GM23248 (cell line): ENCODE measurements around the gene DNAJC7. TPM values are rescaled to one million over a fixed set of nuclear protein-coding genes. Genes with fewer than 3 reads are reported as not detected.

Source experiments
- DNase-seq: peaks from one replicate; pipeline ENCODE4 v3.0.0-alpha.2; 2015
- H2AFZ ChIP-seq: fragments of 200-600 bp; sonication (generic); 2 replicates; pipeline ENCODE4 v1.6.1; 2016; ENCODE audit warnings: antibody characterized with exemption
- H3F3A ChIP-seq: fragments of 200-600 bp; sonication (generic); 2 replicates; pipeline ENCODE4 v1.6.1; 2016; ENCODE audit warnings: mild to moderate bottlenecking, antibody characterized with exemption, mixed run types; ENCODE audit not compliant: insufficient read depth
- H3K27ac ChIP-seq: fragments of 200-600 bp; sonication (generic); 2 replicates; pipeline ENCODE4 v1.5.1; 2016; ENCODE audit warnings: mild to moderate bottlenecking
- H3K27me3 ChIP-seq: fragments of 200-600 bp; sonication (generic); replicated peaks from 2 replicates; pipeline ENCODE4 v1.6.1; 2016; ENCODE audit warnings: mild to moderate bottlenecking; ENCODE audit not compliant: insufficient read depth
- H3K36me3 ChIP-seq: fragments of 200-600 bp; sonication (generic); 2 replicates; pipeline ENCODE4 v1.6.1; 2016; ENCODE audit warnings: low read depth, mild to moderate bottlenecking
- H3K4me1 ChIP-seq: fragments of 200-600 bp; sonication (generic); 2 replicates; pipeline ENCODE4 v1.6.1; 2016; ENCODE audit warnings: mild to moderate bottlenecking; ENCODE audit not compliant: insufficient read depth
- H3K4me2 ChIP-seq: fragments of 200-600 bp; sonication (generic); one replicate; pipeline ENCODE4 v1.6.1; 2016; ENCODE audit warnings: mild to moderate bottlenecking; ENCODE audit not compliant: unreplicated experiment
- H3K4me3 ChIP-seq: fragments of 200-600 bp; sonication (generic); 2 replicates; pipeline ENCODE4 v1.5.1; 2016; ENCODE audit warnings: mild to moderate bottlenecking
- H3K79me2 ChIP-seq: fragments of 200-600 bp; sonication (generic); 2 replicates; pipeline ENCODE4 v1.6.1; 2016; ENCODE audit warnings: mild to moderate bottlenecking; ENCODE audit not compliant: insufficient read depth
- H3K9ac ChIP-seq: fragments of 200-600 bp; sonication (generic); 2 replicates; pipeline ENCODE4 v1.6.1; 2016; ENCODE audit warnings: mild to moderate bottlenecking
- H3K9me2 ChIP-seq: fragments of 200-600 bp; sonication (generic); 2 replicates; pipeline ENCODE4 v1.6.1; 2016; ENCODE audit warnings: mixed run types, mild to moderate bottlenecking, moderate library complexity; ENCODE audit not compliant: insufficient read depth
- H3K9me3 ChIP-seq: fragments of 200-600 bp; sonication (generic); one replicate; pipeline ENCODE4 v1.6.1; 2017; ENCODE audit warnings: low read depth
- H4K20me1 ChIP-seq: fragments of 200-600 bp; sonication (generic); 2 replicates; pipeline ENCODE4 v1.6.0; 2016; ENCODE audit not compliant: insufficient read depth
- EZH2 ChIP-seq: fragments of 200-600 bp; sonication (generic); IDR thresholded peaks from 2 replicates; pipeline ENCODE4 v1.6.1; 2018; ENCODE audit warnings: antibody characterized with exemption, mild to moderate bottlenecking; ENCODE audit not compliant: insufficient read depth, poor library complexity, severe bottlenecking
- EZH2phosphoT487 ChIP-seq: fragments of 200-600 bp; sonication (generic); IDR thresholded peaks from 2 replicates; pipeline ENCODE4 v1.6.1; 2018; ENCODE audit warnings: antibody characterized with exemption, moderate library complexity, mild to moderate bottlenecking, low read depth; ENCODE audit not compliant: insufficient read depth
- WGBS, 2 experiments: methylation state at CpG; one replicate each; pipeline ENCODE4 v1.1.6; 2015 to 2017; ENCODE audit warnings: low lambda C conversion rate in 2 of 2, low coverage in 1 of 2; ENCODE audit errors: missing lambda C conversion rate in 2 of 2; 5-methylcytosine and 5-hydroxymethylcytosine counted together
- in situ Hi-C: fragments of 300-500 bp; cut with MboI; formaldehyde crosslinking; loops from 2 replicates; pipeline ENCODE4 v1.15.0; 2020
- polyA plus RNA-seq: library from polyadenylated mRNA; unstranded; fragments of >200 nt; fragmentation: Nextera tagmentation; extraction: Ambion mirVana; gene quantifications from 2 replicates; pipeline ENCODE4 v1.2.1, GENCODE V29; 2016
- total RNA-seq: library from RNA; depleted of rRNA; stranded (reverse); fragments of >200 nt; shearing (Covaris generic); gene quantifications from 2 replicates; pipeline ENCODE4 v1.2.3, GENCODE V29; 2014

The DNAJC7 gene
- total and polyA plus RNA-seq, 2 experiments from 2014 or later, result 61.6 to 73.5 TPM

GRCh38 chr17:41989702-41990419 is 27.4 kb downstream of the DNAJC7 start:
- WGBS, 2 experiments, result 88 to 91% methylated on average over 5 of the region's 5 CpGs
- no peaks in the 10 kb centered on the region for H3K9me2 ChIP-seq
- peaks cover 4% of the 10 kb centered on the region; the same call in 1 of the 2 replicates for H3K4me1 ChIP-seq
- H3K4me3 ChIP-seq, result no peak overlapping the region
- no peaks in the 10 kb centered on the region for H3K27me3 ChIP-seq
- H3K9me3 ChIP-seq, result no peaks in the 10 kb centered on the region
- H3F3A ChIP-seq, result peaks cover 15% of the 10 kb centered on the region; the same call in 1 of the 2 replicates
- in situ Hi-C loops, result no loop called here
- DNase-seq, result no peak
- H3K36me3 ChIP-seq, result peaks cover 79% of the 10 kb centered on the region
- no peak overlapping the region for H3K9ac ChIP-seq
- H3K27ac ChIP-seq, result no peak overlapping the region
- H3K4me2 ChIP-seq, result no peak overlapping the region
- H4K20me1 ChIP-seq, result no peaks in the 10 kb centered on the region
- H2AFZ ChIP-seq, result no peak overlapping the region
- TF ChIP-seq EZH2 (no peak), EZH2phosphoT487 (no peak)
- peaks cover 63% of the 10 kb centered on the region for H3K79me2 ChIP-seq

- Histone ChIP-seq H3K4me3 (no peak overlapping the region), H3K4me2 (no peak overlapping the region), H3K79me2 (peaks cover 61% of the 10 kb centered on the region), H4K20me1 (no peaks in the 10 kb centered on the region), H2AFZ (no peak overlapping the region), H3F3A (peaks cover 15% of the 10 kb centered on the region; the same call in 1 of the 2 replicates), H3K4me1 (peaks cover 4% of the 10 kb centered on the region; the same call in 1 of the 2 replicates), H3K9ac (no peak overlapping the region), H3K9me3 (no peaks in the 10 kb centered on the region), H3K36me3 (peaks cover 81% of the 10 kb centered on the region), H3K9me2 (no peaks in the 10 kb centered on the region), H3K27me3 (no peaks in the 10 kb centered on the region), H3K27ac (no peak overlapping the region)
- in situ Hi-C loops, result no loop called here
- no peak for TF ChIP-seq EZH2phosphoT487
- TF ChIP-seq EZH2, result no peak
- WGBS, 2 experiments, result 97 to 100% methylated on average over 2 of the region's 2 CpGs
- DNase-seq, result no peak
Observed at GRCh38 chr17:41988418-41988817, 28.8 kb downstream of the DNAJC7 start.

DNA sequence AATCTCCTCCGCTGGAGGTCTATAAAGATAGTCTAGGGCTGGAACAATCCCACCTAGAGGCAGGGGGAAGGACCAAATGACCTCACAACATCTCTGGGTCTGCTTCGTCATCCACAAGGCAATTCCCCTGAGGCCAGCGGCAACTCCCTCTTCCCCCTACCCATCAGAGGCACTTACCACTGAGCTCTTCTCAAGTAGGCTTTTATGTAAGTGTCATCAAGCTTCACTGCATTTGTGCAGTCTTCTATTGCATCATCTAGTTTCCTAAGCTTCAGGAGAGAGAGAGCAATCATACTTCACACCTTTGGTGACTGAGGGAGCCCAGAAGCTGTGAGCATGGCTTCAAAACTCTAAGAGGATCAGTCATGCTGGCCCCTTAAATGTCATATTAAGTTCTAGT is 29.6 kb downstream of the DNAJC7 start:
- TF ChIP-seq EZH2phosphoT487 (no peak), EZH2 (no peak)
- H3K79me2 ChIP-seq, result peaks cover 65% of the 10 kb centered on the region
- H3K4me1 ChIP-seq, result peaks cover 3% of the 10 kb centered on the region; the same call in 1 of the 2 replicates
- H3K36me3 ChIP-seq, result peaks cover 83% of the 10 kb centered on the region
- H3K27ac ChIP-seq, result no peak overlapping the region
- peaks cover 15% of the 10 kb centered on the region; the same call in 1 of the 2 replicates for H3F3A ChIP-seq
- H3K9ac ChIP-seq, result no peak overlapping the region
- no peak overlapping the region for H3K4me3 ChIP-seq
- H4K20me1 ChIP-seq, result no peaks in the 10 kb centered on the region
- peak; percentile 16 for DNase-seq
- no peaks in the 10 kb centered on the region for H3K9me3 ChIP-seq
- H3K9me2 ChIP-seq, result no peaks in the 10 kb centered on the region
- H3K27me3 ChIP-seq, result no peaks in the 10 kb centered on the region
- H3K4me2 ChIP-seq, result no peak overlapping the region
- 73 to 75% methylated on average over 3 of the region's 3 CpGs for WGBS, 2 experiments
- in situ Hi-C loops, result no loop called here
- H2AFZ ChIP-seq, result no peak overlapping the region

- 94 to 100% methylated on average over 1 of the region's 1 CpG for WGBS, 2 experiments
- Histone ChIP-seq H3K4me2 (no peak overlapping the region), H3K27me3 (no peaks in the 10 kb centered on the region), H3F3A (peaks cover 15% of the 10 kb centered on the region), H2AFZ (no peak overlapping the region), H3K4me1 (no peaks in the 10 kb centered on the region), H3K4me3 (no peak overlapping the region), H3K36me3 (peaks cover 86% of the 10 kb centered on the region), H3K27ac (no peak overlapping the region), H3K9me3 (no peaks in the 10 kb centered on the region), H3K9me2 (no peaks in the 10 kb centered on the region), H3K79me2 (peaks cover 66% of the 10 kb centered on the region), H4K20me1 (no peaks in the 10 kb centered on the region), H3K9ac (no peak overlapping the region)
- TF ChIP-seq EZH2 (no peak), EZH2phosphoT487 (no peak)
- in situ Hi-C loops, result no loop called here
- no peak for DNase-seq
Observed at GRCh38 chr17:41986634-41987033, 30.6 kb downstream of the DNAJC7 start.
